ENCODE data around the gene NLGN1.

GRCh38 chr3:174016186-174016585 lies 618.6 kb downstream of the NLGN1 start:
- TF ChIP-seq CTCF (IDR thresholded peaks at IDR 0.05) (no peak), EZH2 (IDR thresholded peaks at IDR 0.05) (no peak)
